UCSD-AML1 (cell line): Measurements from ENCODE around the gene PPP2R5C.

Experiments
- DNase-seq: peaks from one replicate; lab custom pipeline; 2025; ENCODE audit not compliant: unreplicated experiment; lab: John Stamatoyannopoulos, UW

Gene PPP2R5C

GRCh38 chr14:101859958-101860357 lies 98.4 kb downstream of the PPP2R5C start:
- DNase-seq: no peak

GRCh38 chr14:101861464-101861863 lies 100.0 kb downstream of the PPP2R5C start:
- no peak for DNase-seq

GRCh38 chr14:101862177-101862576 lies 100.7 kb downstream of the PPP2R5C start:
- no peak for DNase-seq

- no peak for DNase-seq
Observed at GRCh38 chr14:101862711-101863110, 101.2 kb downstream of the PPP2R5C start.

- DNase-seq: no peak
Observed at GRCh38 chr14:101865288-101865687, 103.8 kb downstream of the PPP2R5C start.

GRCh38 chr14:101867854-101868253 lies 106.3 kb downstream of the PPP2R5C start:
- DNase-seq: no peak

GRCh38 chr14:101869217-101869616 lies 107.7 kb downstream of the PPP2R5C start:
- DNase-seq: no peak

GRCh38 chr14:101870273-101870939 lies 108.9 kb downstream of the PPP2R5C start:
- DNase-seq: no peak

- no peak for DNase-seq
Observed at GRCh38 chr14:101872346-101872745, 110.8 kb downstream of the PPP2R5C start.

GRCh38 chr14:101873076-101873825 lies 111.7 kb downstream of the PPP2R5C start:
- DNase-seq: no peak

GRCh38 chr14:101873991-101874390 lies 112.5 kb downstream of the PPP2R5C start:
- no peak for DNase-seq

GRCh38 chr14:101875041-101875726 lies 113.7 kb downstream of the PPP2R5C start:
- DNase-seq: no peak

- no peak for DNase-seq
Observed at GRCh38 chr14:101875727-101876554, 114.4 kb downstream of the PPP2R5C start.

GRCh38 chr14:101876555-101876938 lies 115.0 kb downstream of the PPP2R5C start:
- DNase-seq: peak; percentile 60

GRCh38 chr14:101877766-101878165 lies 116.3 kb downstream of the PPP2R5C start:
- DNase-seq: no peak

- no peak for DNase-seq
Observed at GRCh38 chr14:101878211-101878821, 116.8 kb downstream of the PPP2R5C start.

- DNase-seq: no peak
Observed at GRCh38 chr14:101878822-101879528, 117.5 kb downstream of the PPP2R5C start.

- DNase-seq: no peak
Observed at GRCh38 chr14:101879529-101880336, 118.2 kb downstream of the PPP2R5C start.

GRCh38 chr14:101881426-101881825 lies 119.9 kb downstream of the PPP2R5C start:
- no peak for DNase-seq
